HG03460 (cell line): ENCODE results near the gene TCF3.

Experiments
- ATAC-seq: cut with Tn5 transposase; IDR thresholded peaks from one replicate; pipeline ENCODE4 v1.9.1; 2021; ENCODE audit not compliant: unreplicated experiment

Gene TCF3

DNA sequence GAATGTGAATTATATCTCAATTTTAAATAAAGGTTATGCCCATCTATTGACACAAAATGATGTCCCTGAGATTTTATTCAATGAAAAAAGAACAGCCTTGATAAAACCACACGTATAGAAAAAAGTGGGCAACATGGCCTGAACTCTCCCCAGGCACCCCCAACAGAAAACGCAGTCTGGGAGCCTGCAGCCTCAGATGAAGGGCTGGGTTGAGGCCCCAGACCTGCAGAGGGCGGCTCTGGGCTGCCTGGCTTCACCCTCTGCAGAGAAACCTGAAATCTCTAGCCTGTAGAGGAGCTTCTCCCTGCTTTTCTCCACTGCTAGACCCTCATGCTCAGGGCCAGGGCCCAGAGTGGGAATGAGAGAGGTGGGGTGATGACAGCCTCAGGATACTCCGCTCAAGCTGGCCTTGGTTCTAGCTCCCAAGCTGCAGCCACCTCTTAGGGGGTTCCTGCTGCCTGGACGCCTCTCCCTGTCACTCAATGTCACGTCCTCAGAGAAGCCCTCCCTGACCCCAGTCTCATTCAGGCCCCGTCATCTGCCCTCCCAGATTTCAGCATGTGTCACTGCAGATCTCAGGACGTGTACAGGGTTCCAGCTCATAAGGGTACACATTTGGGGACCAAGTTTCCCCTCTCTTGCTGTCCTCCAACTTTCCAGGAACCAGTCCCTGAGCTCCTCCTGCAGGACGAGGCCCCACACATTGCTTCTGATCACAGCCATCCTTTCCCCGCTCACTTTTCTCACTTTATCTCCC lies 61.6 kb downstream of the TCF3 start:
- ATAC-seq = no peak

DNA sequence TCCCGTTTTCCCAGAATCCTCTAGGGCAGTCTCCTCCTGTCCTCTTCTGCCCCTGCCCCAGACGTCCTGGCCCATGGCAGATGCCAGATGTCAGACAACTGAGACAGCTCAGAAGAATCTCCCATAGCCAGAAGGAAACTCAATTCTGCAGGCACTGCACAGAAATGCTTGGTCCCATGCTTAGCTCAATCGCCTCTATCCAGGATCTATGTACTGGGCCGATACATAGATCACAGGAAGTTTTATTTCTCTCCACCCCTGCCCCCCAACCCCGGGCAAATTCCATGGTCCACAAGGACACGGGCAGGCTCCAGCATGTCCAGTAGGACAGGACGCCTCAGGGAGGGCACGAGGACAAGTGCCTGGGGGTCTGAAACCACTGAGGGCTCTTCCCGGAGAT lies 64.5 kb downstream of the TCF3 start:
- ATAC-seq = no peak

DNA sequence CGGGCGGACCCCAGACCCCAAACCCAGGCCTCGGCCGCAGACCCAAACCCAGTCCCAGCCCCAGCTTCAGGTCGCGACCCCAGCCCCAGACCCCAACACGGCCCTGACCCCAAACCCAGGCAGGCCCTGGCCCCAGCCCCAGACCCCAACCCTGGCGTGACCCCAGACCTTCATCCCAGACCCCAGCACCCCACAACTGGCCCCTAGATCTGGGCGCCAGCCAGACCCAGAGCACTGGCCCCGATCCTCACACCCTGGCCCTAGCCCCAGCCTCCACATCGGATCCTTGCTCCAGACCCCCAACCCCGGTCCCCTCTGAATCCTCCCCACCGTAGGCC lies 67.2 kb downstream of the TCF3 start:
- ATAC-seq = no peak

DNA sequence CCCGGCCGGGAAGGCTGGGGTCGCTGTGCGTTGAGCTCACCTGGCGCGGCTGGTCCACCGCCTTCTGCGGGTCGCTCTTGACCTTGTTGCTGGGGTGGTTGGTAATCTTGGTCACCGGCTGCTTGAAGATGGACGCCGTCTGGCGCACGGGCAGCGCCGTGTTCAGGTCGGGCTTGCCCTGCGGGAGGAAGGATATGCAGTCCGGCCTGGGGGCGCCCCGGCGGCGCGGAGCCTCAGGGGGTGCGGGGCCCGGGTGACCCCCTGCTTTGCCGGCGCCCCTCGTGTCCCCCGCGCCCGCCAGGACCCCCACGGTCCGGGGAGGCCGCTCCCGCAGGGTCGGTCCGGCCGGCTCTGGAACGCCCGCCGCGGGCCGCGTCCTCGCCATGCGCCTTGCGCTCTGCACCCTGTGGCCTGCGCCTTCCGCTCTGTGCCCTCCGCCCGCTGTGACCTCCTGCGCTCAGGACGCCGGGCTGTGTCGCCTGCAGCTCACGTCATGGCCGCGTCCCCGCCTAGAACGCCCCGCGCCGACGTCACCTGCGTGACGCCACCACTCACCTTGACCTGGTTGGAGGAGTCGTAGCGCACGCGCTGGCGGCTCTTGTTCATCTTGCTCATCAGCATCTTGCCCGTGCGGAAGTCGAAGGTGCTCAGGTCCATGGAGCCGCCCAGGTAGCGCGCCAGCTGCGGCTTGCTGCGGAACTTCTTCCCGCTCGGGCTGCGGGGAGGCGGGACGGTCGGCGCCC lies 67.7 kb downstream of the TCF3 start:
- ATAC-seq = no peak

DNA sequence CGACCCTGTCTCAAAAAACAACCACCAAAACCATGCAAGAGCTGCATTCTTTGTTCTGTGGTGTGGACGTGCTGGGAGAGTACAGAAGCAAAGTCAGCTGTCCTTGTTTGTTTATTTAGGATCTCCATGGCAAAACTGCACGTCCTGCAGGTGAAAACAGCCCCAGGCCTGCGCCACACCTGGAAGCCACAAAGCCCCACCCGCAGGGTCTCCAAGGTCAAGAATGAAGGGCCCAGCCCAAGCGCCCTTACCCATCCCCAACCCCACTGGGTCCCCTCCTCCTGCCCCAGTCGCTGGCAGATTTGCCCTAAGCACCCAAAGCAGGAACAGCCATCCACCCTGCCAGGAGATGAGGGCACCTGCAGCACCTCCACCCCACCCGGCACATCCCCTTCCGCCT lies 70.2 kb downstream of the TCF3 start:
- no peak for ATAC-seq

DNA sequence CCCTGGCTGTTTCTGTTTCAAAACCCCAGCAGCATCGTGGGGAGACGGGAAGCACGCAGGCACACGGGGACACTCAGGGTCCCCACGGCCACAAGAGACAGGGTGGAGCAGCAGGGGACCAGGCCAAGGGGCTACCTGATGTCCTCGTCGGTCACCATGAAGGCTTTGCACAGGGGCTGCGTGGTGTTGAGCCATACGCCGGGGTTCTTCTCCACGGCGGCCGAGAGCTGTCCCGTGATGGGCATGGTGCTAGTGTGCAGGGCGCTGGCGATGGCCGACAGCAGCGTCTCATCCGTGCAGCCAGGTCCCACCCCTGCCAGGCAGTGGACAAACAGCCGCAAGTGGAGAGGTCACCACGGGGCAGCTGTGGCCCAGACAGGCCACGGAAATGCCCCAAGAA lies 71.5 kb downstream of the TCF3 start:
- no peak for ATAC-seq

DNA sequence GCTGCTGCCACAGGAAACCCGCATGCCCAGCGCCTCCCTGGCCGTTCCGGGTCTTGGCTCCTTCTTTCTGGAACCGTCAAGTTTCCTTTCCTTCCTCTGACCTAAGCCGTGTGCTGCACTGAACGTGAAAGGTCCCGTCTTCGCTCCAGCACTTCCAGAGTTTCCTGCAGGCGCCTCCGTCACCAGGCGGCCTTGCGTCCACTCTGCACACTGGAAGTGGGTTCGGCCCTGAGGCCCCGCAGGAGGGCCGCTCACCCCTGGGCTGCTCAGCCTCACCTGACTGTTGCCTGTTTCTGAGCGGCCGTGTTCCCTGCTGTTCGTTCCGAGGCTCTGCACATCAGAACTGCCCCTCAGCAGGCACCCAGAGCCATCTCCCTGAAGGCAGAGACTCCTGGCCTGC lies 72.0 kb downstream of the TCF3 start:
- ATAC-seq = no peak

DNA sequence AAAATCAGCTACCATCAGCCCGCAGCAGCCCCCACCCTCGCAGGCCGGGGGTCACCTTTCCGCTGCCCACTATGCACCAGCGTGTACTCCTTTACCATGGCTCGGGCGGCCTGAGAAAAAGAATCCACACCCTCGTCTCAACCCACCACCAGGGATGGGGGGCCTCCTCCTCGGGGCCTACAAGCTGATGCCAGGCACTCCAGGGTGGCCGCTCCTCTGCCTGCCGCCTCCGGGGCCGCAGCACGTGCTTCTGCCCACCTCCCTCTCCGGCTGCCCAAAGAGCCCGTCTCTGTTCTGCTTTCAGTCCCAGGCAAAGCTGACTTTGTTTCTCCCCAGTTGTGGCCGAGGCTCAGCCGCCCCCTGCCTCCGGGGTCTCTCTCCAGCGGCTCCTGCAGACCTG lies 73.2 kb downstream of the TCF3 start:
- ATAC-seq = no peak

DNA sequence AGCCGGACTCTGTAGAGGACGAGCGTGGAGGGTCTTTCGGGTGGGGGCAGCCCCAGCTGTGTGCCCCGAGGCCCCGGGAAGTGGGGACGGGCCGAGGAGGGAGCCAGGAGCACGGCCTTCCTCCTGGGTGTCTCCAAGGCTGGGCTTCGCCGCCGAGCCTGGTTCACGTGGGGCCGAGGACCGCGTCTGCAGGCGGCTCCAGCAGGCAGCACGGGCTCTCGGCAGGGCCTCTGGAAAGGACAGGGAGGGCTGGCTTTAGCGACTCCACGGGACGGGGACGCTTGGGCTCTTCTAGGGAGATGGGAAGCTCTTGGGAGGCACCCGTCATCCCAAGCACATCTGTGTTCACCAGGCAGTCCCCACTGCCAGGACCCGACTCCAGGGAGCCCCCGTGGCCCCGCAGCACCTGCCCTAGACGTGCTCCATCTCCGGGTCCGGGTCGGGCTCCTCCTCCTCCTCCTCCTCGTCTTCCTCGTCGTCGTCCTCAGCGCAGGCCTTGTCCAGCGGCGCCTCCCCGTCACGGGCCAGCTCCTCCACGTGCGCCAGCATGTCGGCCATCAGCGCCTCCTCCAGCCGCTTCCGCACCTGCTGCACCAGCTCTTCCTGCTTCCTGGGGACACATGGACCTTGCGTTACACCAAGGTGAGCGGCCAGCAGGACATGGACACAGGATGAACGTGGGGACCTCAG lies 74.3 kb downstream of the TCF3 start:
- ATAC-seq = no peak

DNA sequence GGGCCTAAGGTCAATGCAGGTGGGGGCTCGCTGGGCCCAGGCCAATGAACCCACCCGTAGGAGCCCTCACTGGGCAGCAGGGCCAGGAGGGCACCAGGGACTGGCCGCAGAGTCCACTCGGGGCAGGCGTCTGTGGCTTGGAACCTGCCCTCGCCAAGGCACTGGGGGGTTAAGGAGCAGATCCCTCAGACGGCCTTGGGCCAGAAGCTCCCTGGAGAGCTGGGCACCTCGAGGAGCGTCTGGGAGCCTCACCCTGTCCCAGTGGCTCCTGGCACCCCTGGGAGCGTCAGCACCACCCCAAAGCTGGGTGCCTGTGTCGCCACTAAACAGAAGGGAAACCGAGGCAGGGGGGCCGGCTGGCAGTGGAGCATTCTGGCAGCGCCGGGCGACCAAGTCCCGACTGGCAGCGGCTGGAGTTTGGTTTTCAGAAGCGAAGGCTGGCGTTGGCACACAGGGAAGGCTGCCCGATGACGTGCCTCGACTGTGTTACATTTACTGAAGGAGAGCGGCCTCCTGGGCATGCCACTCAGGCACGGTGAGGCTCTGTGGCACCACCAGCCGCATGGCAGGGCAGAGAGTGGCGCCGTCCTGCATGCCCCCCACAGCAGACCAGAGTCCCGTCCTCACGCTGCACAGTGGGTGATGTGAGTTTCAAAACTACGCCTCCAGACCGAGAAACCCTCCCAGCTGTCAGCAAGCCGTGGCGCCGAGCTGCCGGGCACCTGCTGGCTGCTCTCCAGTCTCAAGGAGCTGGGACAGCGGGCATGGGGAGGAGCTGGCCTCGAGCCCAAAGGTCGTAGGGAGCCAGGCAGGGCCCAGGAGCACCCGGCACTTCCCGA lies 75.1 kb downstream of the TCF3 start:
- ATAC-seq = no peak

DNA sequence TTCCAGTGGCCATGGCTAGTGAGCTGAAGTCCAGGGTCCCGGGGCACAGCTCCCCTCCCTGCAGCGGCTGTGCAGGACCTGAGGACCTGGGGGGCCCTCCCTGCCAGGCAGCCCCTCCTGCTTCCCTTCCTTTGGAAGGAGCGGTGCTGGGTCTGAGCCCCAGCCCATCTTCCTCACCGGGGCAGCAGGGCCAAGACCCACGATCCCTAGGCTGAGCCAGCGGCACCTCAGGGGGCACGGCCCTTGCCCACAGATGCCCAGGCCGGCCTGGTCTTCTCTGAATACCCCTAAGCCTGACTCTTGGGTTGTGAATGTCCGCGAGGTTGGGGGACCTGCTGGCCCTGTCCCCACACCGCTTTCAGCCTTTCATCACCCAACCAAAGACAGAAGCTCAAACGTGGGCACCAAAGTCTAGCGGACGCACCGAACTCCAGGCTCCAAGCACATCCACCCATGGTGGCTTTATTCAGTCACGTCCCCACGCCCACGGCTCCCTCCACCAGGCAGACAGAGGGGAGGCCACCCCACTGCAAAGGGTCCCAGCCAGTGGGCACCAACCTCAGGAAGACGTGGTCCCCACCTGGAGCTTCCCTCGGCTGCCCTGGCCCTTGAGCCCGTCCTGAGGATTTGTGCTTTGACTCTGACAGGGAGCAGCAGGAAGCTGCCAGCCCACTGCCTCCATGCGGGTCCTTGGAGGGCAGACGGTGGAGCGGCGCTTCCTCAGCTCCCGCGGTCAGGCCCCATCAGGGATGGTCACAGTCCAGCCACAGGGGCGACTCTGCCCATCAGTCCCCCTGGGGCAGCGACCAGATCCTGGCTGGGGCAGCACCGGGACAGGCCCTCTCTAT lies 75.9 kb downstream of the TCF3 start:
- ATAC-seq = no peak

DNA sequence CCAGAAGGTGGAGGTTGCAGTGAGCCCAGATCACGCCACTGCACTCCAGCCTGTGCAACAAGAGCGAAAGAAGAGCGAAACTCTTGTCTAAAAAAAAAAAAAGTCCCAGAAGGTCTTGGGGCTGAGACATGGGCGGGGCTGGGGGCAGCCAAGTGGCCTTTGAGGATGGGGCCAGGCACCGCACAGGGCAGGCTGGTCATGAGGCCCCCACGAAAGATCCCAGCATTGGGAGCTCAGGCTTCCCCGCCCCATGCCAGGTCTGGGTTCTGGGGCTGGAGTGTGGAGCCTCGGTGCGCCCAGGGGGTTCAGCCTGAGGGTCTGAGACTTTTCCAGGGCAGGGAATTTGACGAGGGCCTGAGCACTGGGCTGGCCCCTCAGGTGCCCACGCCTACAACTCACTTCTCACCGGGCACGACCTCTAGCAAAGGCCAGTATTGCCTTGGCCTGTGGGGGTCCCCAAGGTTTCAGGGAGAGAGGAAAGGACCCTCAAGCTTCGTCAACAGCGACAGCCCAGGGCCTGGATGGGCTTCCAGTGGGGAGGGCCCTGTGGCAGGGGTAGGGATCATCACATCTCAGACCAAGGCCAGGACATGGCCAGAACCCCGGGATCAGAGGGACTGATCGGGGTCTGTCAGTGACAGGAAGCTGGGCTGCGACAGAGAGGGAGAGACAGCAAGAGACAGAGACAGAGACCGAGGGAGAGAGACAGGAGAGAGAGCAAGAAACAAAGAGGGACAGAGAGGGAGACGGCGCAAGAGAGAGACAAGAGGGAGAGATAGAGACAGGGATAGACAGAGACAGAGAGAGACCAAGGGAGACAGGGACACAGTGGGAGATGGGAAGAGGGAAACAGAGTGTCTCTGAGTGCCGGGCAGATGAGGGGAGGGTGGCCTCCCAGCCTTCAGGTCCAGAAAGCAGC lies 76.8 kb downstream of the TCF3 start:
- ATAC-seq = no peak

DNA sequence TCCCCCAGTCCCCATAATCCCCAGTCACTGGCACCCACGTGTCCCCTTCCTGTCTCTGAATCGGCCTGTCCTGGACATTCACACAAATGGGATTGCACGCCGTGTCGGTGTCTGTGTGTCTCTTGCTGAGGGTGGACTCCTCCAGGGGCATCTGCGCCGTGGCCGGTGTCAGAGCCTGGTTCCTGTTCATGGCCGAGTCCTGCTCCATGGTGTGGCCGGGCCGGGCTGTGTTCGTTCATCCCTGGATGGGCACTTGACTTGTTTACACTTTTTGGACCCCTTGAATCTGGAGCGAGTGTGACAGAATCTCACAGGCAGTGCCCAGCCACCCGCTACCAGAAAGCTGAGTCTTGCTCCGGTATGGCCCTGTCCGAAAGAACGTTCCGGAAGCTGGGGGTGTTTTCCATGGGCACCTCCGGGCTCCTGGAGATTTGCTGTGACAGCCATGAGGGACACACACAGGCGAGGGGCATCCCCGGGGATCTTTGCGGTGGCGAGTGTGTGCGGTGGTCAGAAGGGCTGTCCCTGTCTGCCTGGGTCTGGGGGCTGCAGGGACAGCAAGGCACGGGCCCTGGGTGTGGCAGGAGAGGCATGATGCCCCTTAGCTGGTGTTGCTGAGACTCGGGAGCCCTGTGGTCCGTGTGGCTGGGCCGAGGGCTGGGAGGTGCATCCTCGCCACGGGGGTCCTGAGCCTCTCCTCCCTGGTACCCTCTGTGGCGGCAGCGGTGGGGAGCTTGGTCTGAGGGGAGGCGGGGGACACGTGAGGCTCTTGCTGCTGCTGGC lies 77.9 kb downstream of the TCF3 start:
- no peak for ATAC-seq

DNA sequence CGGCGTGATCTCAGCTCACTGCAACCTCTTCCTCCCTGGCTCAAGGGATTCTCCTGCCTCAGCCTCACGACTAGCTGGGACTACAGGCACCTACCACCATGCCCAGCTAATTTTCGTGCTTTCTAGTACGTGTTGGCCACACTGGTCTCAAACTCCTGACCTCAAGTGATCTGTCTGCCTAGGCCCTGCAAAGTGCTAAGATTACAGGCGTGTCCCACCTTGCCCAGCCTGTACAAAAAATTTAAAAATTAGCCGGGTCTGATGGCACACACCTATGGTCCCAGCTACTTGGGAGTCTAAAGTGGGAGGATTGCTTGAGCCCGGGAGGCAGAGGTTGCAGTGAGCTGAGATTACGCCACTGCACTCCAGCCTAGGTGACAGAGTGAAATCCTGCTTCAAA lies 79.6 kb downstream of the TCF3 start:
- no peak for ATAC-seq

DNA sequence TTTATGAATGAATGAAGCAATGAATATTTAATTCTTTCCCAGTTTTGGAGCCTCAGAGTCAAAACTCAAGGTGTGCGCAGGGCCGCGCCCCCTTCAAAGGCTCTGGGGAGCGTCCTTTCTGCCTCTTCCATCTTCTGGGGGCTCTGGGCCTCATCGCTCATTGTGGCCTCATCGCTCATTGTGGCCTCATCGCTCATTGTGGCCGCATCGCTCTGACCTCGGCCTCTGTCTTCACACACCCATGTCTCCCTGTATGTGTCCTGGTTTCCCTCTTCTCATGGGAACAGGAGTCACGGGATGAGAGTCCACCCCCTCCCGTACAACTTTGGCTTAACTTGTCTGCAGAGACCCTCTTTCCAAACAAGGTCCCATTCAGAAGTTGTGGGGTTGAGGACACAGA lies 81.1 kb downstream of the TCF3 start:
- no peak for ATAC-seq

DNA sequence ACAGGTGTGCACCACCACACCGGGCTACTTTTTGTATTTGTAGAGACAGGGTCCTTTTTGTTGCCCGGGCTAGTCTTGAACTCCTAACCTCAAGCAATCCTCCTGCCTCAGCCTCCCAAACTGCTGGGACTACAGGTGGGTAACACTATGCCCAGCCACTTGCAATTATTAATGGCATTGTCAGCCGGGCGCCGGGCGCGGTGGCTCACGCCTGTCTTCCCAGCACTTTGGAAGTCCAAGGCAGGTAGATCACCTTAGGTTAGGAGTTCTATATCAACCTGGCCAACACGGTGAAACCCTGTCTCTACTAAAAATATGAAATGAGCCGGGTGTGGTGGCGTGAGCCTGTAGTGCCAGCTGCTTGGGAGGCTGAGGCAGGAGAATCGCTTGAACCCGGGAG lies 81.6 kb downstream of the TCF3 start:
- no peak for ATAC-seq

DNA sequence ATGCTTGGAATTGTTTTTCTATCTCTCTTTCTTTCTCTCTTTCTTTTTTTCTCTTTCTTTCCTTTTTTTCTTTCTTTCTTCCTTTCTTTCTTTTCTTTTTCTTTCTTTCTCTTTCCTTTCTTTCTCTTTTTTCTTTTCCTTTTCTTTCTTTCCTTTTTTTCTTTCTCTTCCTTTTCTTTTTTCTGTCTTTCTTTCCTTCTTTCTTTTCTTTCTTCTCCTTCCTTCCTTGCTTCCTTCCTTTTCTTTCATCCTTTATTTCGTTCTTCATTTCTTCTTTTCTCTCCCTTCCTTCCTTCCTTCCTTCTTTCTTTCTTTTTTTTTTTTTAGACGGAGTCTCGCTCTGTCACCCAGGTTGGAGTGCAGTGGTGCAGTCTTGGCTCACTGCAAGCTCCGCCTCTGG lies 82.4 kb downstream of the TCF3 start:
- ATAC-seq = no peak

DNA sequence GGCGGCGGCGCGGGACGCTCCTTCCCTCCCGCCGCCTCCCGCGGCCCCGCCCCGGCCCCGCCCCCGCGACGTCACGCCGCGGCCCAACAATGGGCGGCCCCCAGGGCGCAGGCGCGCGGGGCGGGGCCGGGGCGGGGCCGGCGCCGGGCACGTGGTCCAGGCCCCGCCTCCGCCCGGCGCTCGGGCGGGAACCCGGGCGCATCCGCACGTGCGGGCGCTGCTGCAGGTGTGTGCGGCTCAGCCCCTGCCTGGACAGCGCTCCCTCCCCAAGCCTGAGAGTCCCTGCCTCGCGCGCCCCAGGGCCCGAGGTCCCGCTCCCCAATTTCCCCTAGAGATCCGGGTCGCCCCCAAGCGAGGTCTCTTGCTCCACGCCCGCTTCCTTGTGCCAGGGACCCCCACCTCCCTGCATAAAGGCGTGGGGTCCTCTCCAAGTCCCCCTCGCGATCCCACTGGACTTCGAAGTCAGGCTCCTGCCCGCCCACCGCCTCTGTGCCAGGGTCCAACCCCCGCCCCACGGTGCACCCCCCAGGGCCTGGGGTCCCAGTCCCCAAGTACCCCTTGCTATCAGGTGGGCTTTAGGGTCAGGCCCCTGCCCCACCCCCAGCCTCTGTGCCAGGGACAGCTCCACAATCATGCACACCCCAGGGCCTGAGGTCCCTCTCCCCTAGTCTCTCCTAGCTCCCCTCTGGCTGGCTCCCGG lies 83.9 kb downstream of the TCF3 start, which contains the start of gene MEX3D:
MEX3D (minus strand) TSS at position 6 of the 700 bp plus-strand sequence. CDS start 267 bp downstream, outside the sequence.
- peak; percentile 67 for ATAC-seq
